HS-5 (cell line): ENCODE data around the gene CTSF.

Experiments
- DNase-seq: peaks from one replicate; pipeline ENCODE4 v3.0.0-alpha.2; 2012; ENCODE audit warnings: low read depth

The CTSF gene

DNA sequence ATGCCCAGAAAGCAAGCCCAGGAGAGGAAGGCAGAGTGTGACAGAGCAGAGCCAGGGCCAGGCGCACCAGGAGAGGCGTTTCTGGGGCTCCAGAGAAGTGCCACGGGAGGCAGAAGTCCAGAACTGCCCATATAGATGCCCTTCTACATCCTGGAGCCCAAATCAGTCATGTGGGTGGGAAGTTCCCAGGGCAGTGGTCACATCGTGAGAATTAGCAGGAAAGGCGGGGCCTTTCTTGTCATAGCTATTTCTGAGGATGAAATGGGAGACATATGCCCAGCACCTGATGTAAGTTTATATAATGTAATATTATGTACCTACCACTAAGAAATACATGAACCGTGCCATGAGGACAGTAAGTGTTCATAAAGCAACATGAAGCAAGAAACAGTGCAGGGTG lies 35.6 kb downstream of the CTSF start:
- DNase-seq, result no peak

DNA sequence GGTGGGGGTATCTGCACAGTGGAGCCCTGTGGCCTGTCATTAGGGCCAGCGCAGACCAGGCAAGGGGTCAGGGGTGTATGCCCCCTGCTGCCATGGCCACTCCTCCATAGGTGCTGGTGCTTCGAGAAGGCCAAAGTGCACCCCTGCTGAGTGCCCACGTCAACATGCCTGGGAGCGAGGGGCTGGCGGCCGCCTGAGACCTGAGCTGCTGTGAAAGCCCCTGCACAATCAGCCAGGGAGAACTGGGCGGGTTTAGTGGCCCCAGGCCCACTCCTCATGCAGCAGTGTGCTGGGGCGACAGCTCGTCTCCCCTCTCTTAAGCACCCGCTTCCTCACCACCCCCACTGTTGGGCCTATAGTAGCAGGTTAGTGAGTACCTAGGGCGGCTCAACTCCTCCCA lies 36.6 kb downstream of the CTSF start:
- DNase-seq, result no peak

DNA sequence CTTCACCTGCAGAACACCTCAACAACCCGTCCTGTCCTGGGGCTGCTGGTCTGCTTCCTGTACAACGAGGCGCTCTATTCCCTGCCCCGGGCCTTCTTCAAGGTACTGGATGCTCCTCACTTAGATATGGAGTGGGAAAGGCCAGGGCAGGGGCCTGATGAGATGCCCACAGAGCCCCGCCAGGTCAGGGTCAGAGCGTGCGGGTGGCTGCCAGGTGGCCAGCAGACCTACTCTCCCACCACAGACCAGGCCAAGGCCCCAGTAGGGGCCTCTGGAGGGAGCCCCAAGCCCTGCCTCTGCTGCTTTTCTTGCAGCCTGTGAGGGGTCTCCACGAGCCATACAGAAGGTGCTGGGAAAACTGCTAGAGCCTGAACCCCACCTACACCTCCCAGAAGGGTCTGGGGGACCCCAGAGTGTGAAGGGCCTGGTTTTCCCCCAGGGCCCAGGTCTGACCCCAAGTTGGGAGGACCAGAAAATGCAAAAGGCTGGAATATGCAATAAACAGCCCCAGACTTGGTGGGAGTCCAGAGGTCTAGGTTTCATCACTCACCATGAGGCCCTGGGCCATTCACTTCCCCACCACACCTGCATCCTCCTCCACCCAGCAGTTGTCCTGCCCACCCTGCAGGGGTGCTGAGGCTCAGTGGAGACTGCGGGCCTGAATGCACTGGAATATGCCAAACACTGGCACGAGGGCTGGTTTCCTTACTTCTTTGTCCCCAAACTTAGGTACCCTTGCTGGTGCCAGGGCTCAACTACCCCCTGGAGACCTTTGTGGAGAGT lies 37.3 kb downstream of the CTSF start:
- DNase-seq, result no peak

DNA sequence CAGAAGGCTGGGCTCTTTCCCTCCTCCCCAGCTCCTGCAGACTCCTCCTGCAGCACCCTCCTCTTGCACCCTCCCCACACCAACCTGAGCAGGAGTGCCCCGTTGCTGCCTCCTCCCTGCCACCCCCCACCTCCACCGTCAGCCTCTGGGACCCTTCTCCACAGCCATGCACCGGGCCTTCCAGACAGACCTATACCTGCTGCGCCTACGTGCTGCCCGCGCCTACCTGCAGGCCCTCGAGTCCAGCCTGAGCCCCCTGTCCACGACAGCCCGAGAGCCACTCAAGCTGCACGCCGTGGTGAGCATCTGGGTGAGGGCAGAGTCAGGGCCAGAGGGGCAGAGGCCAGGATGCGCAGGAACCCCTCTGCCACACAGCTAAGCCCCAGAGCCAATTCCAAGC lies 38.8 kb downstream of the CTSF start:
- DNase-seq, result no peak

DNA sequence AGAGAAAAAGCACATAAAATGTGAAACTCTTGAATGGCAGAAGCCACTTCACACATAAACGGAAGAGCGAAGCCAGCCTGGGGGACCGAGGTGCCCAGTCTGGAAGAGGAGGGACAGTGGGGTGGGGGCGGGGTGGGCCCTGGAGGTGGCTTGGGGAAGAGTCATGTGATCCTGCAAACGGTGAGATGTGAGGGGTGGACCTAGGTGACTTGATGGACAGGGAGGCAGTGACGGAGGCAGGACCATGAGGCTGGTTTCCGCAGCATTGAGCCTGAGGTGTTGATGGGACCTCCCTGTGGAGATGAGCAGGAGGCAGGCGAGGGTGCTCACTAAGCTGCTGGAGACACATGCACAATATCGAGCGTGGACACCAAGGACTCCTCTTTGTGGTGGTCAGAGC lies 39.3 kb downstream of the CTSF start:
- no peak for DNase-seq

DNA sequence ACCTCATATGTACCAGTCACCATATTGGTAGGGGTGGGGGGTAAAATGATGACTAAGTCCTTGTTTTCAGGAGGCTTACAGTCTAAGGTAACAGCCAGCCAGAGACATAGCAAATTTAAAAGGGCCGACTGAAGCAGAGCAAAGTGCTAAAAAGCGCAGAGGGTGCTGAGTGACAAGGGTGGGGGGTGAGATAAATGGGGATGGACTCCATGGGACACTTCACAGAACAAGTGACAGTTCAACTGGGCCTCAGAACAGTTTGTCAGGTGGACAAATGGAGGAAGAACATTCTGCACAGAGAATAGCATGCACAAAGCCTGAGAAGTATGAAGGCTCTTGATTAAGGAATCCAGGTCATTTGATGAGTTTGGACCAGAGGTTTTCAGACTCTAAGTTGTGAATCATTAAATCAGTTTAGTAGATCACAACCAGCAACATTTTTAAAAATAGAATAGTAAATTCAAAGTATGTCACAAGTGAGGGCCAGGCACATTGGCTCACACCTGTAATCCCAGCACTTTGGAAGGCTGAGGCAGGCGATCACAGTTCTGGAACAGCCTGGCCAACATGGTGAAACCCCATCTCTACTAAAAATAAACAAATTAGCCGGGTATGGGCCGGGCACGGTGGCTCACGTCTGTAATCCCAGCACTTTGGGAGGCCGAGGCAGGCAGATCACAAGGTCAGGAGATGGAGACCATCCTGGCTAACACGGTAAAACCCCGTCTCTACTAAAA lies 43.9 kb downstream of the CTSF start:
- no peak for DNase-seq

DNA sequence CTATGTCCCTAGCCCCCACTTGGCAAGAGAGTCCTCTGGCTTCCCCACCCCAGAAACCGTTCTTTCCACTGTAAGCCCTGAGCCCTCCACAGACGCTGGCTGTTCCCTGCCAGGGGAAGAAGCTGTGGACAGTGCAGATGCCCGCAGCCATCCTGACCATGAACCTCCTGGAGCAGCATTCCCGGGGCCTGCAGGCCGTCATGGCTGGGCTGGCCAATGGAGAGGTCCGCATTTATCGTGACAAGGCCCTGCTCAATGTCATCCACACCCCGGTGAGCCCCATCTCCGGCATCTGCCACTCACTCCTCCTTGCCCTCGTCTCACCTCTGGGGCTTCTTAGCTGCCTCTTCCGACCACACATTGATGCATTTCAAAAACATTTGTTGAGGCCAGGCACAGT lies 44.8 kb downstream of the CTSF start:
- no peak for DNase-seq
